NT2/D1 (cell line): ENCODE measurements around the gene CDK5RAP2.
A peak's percentile ranks its signal among the peaks of the same experiment; 100 is the strongest.

Source experiments
- DNase-seq: peaks from one replicate; pipeline ENCODE4 v3.0.0-alpha.2; 2011; ENCODE audit warnings: low read depth, low spot score
- H3K27me3 ChIP-seq: 2 replicates; pipeline ENCODE4 v1.6.0; 2011; ENCODE audit warnings: mild to moderate bottlenecking; ENCODE audit not compliant: insufficient read length, insufficient read depth
- H3K36me3 ChIP-seq: 2 replicates; pipeline ENCODE4 v1.6.1; 2011; ENCODE audit warnings: mild to moderate bottlenecking, low read length, mixed read lengths; ENCODE audit not compliant: insufficient read depth, insufficient read length
- H3K4me1 ChIP-seq: 2 replicates; pipeline ENCODE4 v1.5.1; 2011; ENCODE audit not compliant: insufficient read depth, insufficient read length
- H3K4me3 ChIP-seq: 2 replicates; pipeline ENCODE4 v1.5.1; 2011; ENCODE audit warnings: low read depth; ENCODE audit not compliant: insufficient read length
- H3K9ac ChIP-seq: 2 replicates; pipeline ENCODE4 v1.6.0; 2011; ENCODE audit warnings: low read depth; ENCODE audit not compliant: insufficient read length
- H3K9me3 ChIP-seq: 2 replicates; pipeline ENCODE4 v1.5.1; 2011; ENCODE audit warnings: mild to moderate bottlenecking, low read length; ENCODE audit not compliant: insufficient read depth
- SUZ12 ChIP-seq: IDR thresholded peaks from 2 replicates; pipeline ENCODE4 v1.6.1; 2011; ENCODE audit not compliant: insufficient read length, insufficient read depth; ENCODE audit errors: extremely low read depth
- YY1 ChIP-seq: IDR thresholded peaks from 2 replicates; pipeline ENCODE4 v1.6.1; 2011; ENCODE audit not compliant: insufficient read length, insufficient read depth
- ZNF274 ChIP-seq: IDR thresholded peaks from 2 replicates; pipeline ENCODE4 v1.6.1; 2011; ENCODE audit warnings: mild to moderate bottlenecking, low read depth, low read length

Gene CDK5RAP2

DNA sequence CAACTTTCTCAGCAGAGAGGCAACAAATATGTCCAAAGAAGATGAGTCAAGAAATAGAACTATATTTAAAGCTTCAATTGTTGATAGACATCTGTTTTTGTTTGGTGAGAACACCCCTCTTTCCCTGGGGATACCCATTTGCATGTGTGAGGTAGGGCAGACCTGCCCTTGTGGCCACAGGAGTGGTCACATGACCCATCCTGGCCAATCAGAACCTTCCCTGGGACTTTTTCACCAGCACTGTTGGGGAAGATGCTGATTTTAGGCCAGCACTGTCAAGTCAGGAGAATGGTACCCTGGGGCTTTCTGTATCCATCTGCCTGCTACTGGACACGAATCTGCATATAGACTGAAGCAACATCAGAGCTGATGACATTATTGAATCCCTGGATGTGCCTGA, 211.2 kb downstream of the CDK5RAP2 start:
- no peaks in the 10 kb centered on the region for H3K4me1 ChIP-seq
- no peak for TF ChIP-seq YY1
- TF ChIP-seq ZNF274: no peak
- no peak for TF ChIP-seq SUZ12
- no peak for DNase-seq
- H3K36me3 ChIP-seq: no peaks in the 10 kb centered on the region
- H3K9me3 ChIP-seq: peaks cover 7% of the 10 kb centered on the region; the same call in 1 of the 2 replicates
- H3K4me3 ChIP-seq: no peak overlapping the region
- no peaks in the 10 kb centered on the region for H3K27me3 ChIP-seq
- no peak overlapping the region for H3K9ac ChIP-seq

DNA sequence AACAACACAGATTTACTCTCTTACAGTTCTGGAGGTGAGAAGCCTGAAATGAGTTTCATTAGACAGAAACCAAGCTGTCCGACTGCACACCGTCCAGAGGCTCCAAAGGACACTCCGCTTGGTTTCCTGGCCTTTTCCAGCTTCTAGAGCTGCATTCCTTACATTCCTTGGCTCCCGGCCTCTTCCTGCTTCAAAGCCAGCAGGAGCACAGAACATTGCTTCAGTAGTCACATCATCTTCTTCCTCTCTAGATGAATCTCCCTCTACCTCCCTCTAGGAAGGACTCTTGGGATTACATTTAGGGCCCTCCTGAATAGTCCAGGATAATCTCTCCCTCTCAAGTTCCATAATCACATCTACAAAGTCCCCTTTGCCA, 213.3 kb downstream of the CDK5RAP2 start:
- no peaks in the 10 kb centered on the region for H3K36me3 ChIP-seq
- peaks cover 3% of the 10 kb centered on the region for H3K4me1 ChIP-seq
- no peaks in the 10 kb centered on the region for H3K27me3 ChIP-seq
- peaks cover 7% of the 10 kb centered on the region; the same call in 1 of the 2 replicates for H3K9me3 ChIP-seq
- DNase-seq: peak; percentile 66
- H3K9ac ChIP-seq: no peak overlapping the region
- no peak overlapping the region for H3K4me3 ChIP-seq
- TF ChIP-seq SUZ12 (no peak), YY1 (no peak)

DNA sequence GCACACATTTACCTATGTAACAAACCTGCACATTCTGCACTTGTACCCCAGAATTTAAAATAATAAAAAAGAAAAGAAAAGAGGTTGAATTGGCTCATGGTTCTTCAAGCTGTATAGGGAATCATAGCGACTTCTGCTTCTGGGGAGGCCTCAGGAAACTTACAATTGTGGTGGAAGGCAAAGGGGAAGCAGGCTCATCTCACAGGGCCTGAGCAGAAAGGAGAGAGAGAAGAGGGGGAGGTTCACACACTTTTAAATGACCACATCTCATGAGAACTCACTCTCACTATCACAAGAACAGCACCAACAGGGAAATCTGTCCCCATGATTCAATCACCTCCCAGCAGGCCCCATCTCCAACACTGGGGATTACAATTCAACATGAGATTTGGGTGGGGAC, 214.6 kb downstream of the CDK5RAP2 start:
- H3K9me3 ChIP-seq: peaks cover 7% of the 10 kb centered on the region; the same call in 1 of the 2 replicates
- H3K36me3 ChIP-seq: no peaks in the 10 kb centered on the region
- no peak overlapping the region for H3K4me3 ChIP-seq
- TF ChIP-seq YY1 (no peak), ZNF274 (no peak), SUZ12 (no peak)
- no peaks in the 10 kb centered on the region for H3K27me3 ChIP-seq
- peaks cover 3% of the 10 kb centered on the region for H3K4me1 ChIP-seq
- no peak for DNase-seq
- H3K9ac ChIP-seq: no peak overlapping the region

DNA sequence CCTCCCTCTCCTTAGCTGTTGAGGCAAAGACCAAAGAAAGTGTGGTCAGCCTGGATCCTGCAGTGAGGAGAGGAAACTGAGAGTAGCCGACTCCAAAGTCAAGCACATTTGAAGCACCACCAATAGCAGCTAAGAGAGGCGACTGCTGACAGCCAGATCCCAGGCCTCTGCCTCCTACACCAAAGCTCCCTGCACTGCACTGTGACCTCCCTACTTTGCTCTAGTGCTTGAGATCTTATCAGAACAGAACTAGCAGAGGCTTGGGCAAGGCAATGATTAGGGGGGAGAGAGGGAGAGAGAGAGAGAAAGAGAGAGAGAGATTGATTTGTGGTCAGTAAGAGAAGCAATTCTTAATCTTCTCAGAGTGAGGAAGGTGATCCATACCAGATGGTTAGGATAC, 216.3 kb downstream of the CDK5RAP2 start:
- no peaks in the 10 kb centered on the region for H3K27me3 ChIP-seq
- TF ChIP-seq ZNF274: no peak
- no peak for TF ChIP-seq YY1
- TF ChIP-seq SUZ12: no peak
- H3K4me1 ChIP-seq: peaks cover 3% of the 10 kb centered on the region
- no peak for DNase-seq
- peaks cover 3% of the 10 kb centered on the region; the same call in 1 of the 2 replicates for H3K9me3 ChIP-seq
- H3K9ac ChIP-seq: no peak overlapping the region
- no peak overlapping the region for H3K4me3 ChIP-seq
- no peaks in the 10 kb centered on the region for H3K36me3 ChIP-seq

DNA sequence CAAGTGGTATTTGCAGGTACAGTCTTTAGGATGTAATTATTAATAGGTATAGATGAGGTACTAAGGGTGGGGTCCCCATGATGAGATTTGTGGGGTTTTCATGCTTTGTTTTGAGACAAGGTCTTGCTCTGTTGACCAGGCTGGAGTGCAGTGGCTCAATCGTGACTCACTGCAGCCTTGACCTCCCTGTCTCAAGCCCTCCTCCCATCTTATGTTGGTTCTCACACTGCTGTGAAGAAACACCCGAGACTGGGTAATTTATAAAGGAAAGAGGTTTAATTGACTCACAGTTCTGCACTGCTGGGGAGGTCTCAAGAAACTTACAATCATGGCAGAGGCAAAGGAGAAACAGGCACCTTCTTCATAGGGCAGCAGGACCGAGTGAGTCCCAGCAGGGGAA, 217.5 kb downstream of the CDK5RAP2 start:
- Histone ChIP-seq H3K27me3 (no peaks in the 10 kb centered on the region), H3K4me3 (no peak overlapping the region), H3K9ac (no peak overlapping the region), H3K4me1 (peaks cover 3% of the 10 kb centered on the region), H3K36me3 (no peaks in the 10 kb centered on the region), H3K9me3 (no peaks in the 10 kb centered on the region)
- no peak for DNase-seq
- no peak for TF ChIP-seq SUZ12
- no peak for TF ChIP-seq YY1
- no peak for TF ChIP-seq ZNF274

DNA sequence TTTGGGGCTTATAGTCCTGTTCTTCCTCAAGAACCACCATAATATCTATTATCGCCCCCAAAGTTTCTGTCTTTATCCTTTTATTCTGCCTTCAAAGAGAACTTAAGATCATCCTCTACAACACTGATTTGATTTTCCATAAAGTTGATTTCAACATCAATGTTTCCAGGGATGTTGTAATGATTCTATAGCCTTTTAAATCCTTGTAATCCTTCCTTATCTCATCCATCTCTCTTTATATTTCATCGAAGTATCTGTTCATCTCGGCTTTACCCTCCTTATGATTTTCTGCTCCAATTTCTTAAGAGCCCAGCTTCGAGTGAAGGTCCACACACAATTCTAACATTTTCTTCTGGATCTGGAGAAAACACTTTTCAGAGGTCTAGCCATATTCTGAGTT, 218.4 kb downstream of the CDK5RAP2 start:
- H3K4me1 ChIP-seq: peaks cover 3% of the 10 kb centered on the region
- H3K9ac ChIP-seq: no peak overlapping the region
- no peak for TF ChIP-seq SUZ12
- no peak for TF ChIP-seq ZNF274
- no peak for TF ChIP-seq YY1
- no peak for DNase-seq
- no peaks in the 10 kb centered on the region for H3K36me3 ChIP-seq
- no peaks in the 10 kb centered on the region for H3K27me3 ChIP-seq
- no peaks in the 10 kb centered on the region for H3K9me3 ChIP-seq
- no peak overlapping the region for H3K4me3 ChIP-seq

DNA sequence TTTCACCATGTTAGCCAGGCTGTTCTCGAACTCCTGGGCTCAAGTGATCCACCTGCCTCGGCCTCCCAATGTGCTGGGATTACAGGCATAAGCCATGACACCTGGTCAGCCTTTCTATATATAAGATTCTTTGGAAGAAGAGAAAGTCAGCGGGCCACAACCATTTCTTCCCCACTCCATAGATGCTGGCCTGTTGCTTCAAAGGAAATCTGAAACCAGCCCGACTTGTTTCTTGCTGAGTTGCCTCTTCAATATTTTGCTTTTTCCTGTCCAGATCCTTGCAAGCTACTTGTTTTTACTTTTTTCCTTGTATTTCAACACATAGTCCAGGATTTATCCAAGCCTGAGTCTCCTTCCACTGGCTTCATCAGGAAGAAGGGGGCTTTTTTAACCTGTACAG, 219.5 kb downstream of the CDK5RAP2 start:
- peaks cover 3% of the 10 kb centered on the region for H3K4me1 ChIP-seq
- H3K27me3 ChIP-seq: no peaks in the 10 kb centered on the region
- H3K4me3 ChIP-seq: no peak overlapping the region
- TF ChIP-seq SUZ12: no peak
- TF ChIP-seq ZNF274: no peak
- TF ChIP-seq YY1: no peak
- H3K36me3 ChIP-seq: no peaks in the 10 kb centered on the region
- no peak for DNase-seq
- H3K9ac ChIP-seq: no peak overlapping the region
- peaks cover 9% of the 10 kb centered on the region; the same call in 1 of the 2 replicates for H3K9me3 ChIP-seq

DNA sequence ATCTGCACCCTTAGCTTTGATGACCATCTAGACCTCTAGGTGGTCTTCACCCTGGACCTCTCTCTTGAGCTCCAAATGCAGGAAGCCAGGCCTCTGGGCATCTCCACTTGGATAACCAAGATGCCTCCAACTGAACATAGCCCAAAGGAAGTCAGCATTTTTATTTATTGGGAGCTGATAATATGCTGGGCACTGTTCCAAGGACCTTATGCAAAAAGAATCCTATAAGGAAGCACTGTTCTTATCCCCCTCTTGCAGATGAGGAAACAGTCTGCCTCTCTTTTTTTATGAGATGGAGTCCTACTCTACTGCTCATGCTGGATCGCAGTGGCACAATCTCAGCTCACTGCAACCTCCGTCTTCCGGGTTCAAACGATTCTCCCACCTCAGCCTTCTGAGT, 219.9 kb downstream of the CDK5RAP2 start:
- no peaks in the 10 kb centered on the region for H3K36me3 ChIP-seq
- DNase-seq: no peak
- H3K9me3 ChIP-seq: peaks cover 9% of the 10 kb centered on the region; the same call in 1 of the 2 replicates
- peaks cover 3% of the 10 kb centered on the region for H3K4me1 ChIP-seq
- no peaks in the 10 kb centered on the region for H3K27me3 ChIP-seq
- TF ChIP-seq YY1: no peak
- no peak for TF ChIP-seq ZNF274
- TF ChIP-seq SUZ12: no peak
- no peak overlapping the region for H3K9ac ChIP-seq
- no peak overlapping the region for H3K4me3 ChIP-seq
